Astrocyte of the spinal cord (primary cell): ENCODE data around the gene EBPL.

Experiments used
- DNase-seq: peaks from one replicate; pipeline ENCODE4 v3.0.0; 2011; ENCODE audit warnings: low read depth, low spot score
- H3K4me3 ChIP-seq: 2 replicates; pipeline ENCODE4 v1.5.1; 2011; ENCODE audit warnings: low read depth, mild to moderate bottlenecking, low read length, moderate library complexity
- CTCF ChIP-seq: IDR thresholded peaks from 2 replicates; pipeline ENCODE4 v1.5.1; 2012; ENCODE audit warnings: low read depth, mild to moderate bottlenecking, low read length, inconsistent platforms
- in situ Hi-C: cut with HindIII; loops from 2 replicates; pipeline ENCODE4 v1.10.0; 2017; ENCODE audit warnings: low sequenced_read_pairs

Gene EBPL

GRCh38 chr13:49638030-49638743 is 53.1 kb downstream of the EBPL start:
- TF ChIP-seq CTCF = no peak
- DNase-seq = no peak
- H3K4me3 ChIP-seq = no peak overlapping the region
- in situ Hi-C loops = no loop called here

GRCh38 chr13:49636705-49637104 is 54.6 kb downstream of the EBPL start:
- no peak for DNase-seq
- H3K4me3 ChIP-seq = no peak overlapping the region
- TF ChIP-seq CTCF = no peak
- in situ Hi-C loops = no loop called here

GRCh38 chr13:49635599-49636433 is 55.5 kb downstream of the EBPL start:
- H3K4me3 ChIP-seq = no peak overlapping the region
- DNase-seq = peak; percentile 48
- in situ Hi-C loops = no loop called here
- no peak for TF ChIP-seq CTCF

- no peak for DNase-seq
- in situ Hi-C loops = no loop called here
- TF ChIP-seq CTCF = no peak
- H3K4me3 ChIP-seq = no peak overlapping the region
Measured at GRCh38 chr13:49633710-49634109, 57.6 kb downstream of the EBPL start.

- no peak overlapping the region for H3K4me3 ChIP-seq
- in situ Hi-C loops = no loop called here
- no peak for DNase-seq
- TF ChIP-seq CTCF = no peak
Measured at GRCh38 chr13:49632156-49632555, 59.1 kb downstream of the EBPL start.

GRCh38 chr13:49630580-49630979 is 60.7 kb downstream of the EBPL start:
- TF ChIP-seq CTCF = no peak
- in situ Hi-C loops = no loop called here
- H3K4me3 ChIP-seq = no peak overlapping the region
- DNase-seq = no peak
